ENCODE measurements around the gene SUGP1.

GRCh38 chr19:19345232-19345631 lies 24.9 kb upstream of the SUGP1 start:
- TF ChIP-seq EGR1 (IDR thresholded peaks at IDR 0.05; ENCODE audit: low read depth in 2 of 2) (no peak), CTCF (IDR thresholded peaks at IDR 0.05; ENCODE audit: low read depth, low read length, missing input control) (no peak), RAD21 (IDR thresholded peaks at IDR 0.05) (no peak), TAF1 (conservative IDR thresholded peaks at IDR 0.05) (no peak), ATF3 (IDR thresholded peaks at IDR 0.05) (no peak), FOXA1 (IDR thresholded peaks at IDR 0.05) (no peak), JUND (IDR thresholded peaks at IDR 0.05) (no peak)
